Tibial nerve (tissue), 3 donors: ENCODE data around the gene DNAJC5.

ENCODE experiments used
- POLR2A ChIP-seq, 2 donors: fragments of 450-650 bp; IDR thresholded peaks; one replicate each; pipeline ENCODE4 v1.6.1; 2017; ENCODE audit warnings: antibody characterized with exemption in 2 of 2, mild to moderate bottlenecking in 2 of 2, moderate library complexity in 2 of 2
- TF ChIP-seq, protein P1 (sequence below), 5 experiments: fragments of 200-600 bp in 3 of 5; fragments of 450-650 bp in 2 of 5; sonication (generic) in 3 of 5; IDR thresholded peaks; one replicate each; pipeline ENCODE4 v1.5.1; 2016 to 2019; ENCODE audit warnings: antibody characterized with exemption in 5 of 5, mild to moderate bottlenecking in 3 of 5, moderate library complexity in 2 of 5

DNA sequence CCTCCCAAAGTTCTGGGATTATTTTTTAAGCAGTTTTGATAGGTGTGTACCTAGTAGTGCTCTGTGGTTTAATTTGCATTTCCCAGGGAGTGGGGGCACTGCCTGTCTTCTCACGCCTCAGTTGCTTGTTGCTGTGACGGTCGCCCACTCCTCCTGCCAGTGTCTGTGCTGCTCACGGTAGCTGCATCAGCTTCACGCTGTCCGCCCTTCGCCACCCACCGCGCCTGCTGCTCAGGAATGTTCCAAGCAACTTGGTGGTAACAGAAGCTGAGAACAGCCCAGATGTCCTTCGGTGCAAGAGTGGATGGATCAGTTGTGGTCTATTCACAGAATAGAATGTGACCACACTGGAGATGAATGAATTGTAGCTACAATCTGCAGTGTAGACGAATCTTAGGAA lies 22.9 kb downstream of the DNAJC5 start:
- TF ChIP-seq POLR2A (IDR thresholded peaks at IDR 0.05) = no peak
- TF ChIP-seq, protein P1, sequence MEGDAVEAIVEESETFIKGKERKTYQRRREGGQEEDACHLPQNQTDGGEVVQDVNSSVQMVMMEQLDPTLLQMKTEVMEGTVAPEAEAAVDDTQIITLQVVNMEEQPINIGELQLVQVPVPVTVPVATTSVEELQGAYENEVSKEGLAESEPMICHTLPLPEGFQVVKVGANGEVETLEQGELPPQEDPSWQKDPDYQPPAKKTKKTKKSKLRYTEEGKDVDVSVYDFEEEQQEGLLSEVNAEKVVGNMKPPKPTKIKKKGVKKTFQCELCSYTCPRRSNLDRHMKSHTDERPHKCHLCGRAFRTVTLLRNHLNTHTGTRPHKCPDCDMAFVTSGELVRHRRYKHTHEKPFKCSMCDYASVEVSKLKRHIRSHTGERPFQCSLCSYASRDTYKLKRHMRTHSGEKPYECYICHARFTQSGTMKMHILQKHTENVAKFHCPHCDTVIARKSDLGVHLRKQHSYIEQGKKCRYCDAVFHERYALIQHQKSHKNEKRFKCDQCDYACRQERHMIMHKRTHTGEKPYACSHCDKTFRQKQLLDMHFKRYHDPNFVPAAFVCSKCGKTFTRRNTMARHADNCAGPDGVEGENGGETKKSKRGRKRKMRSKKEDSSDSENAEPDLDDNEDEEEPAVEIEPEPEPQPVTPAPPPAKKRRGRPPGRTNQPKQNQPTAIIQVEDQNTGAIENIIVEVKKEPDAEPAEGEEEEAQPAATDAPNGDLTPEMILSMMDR (IDR thresholded peaks at IDR 0.05) = no peak
